GM23248 (cell line): ENCODE data around the gene MUC15.

Experiments
- EZH2 ChIP-seq: fragments of 200-600 bp; sonication (generic); IDR thresholded peaks from 2 replicates; pipeline ENCODE4 v1.6.1; 2018; ENCODE audit warnings: antibody characterized with exemption, mild to moderate bottlenecking; ENCODE audit not compliant: insufficient read depth, poor library complexity, severe bottlenecking
- EZH2phosphoT487 ChIP-seq: fragments of 200-600 bp; sonication (generic); IDR thresholded peaks from 2 replicates; pipeline ENCODE4 v1.6.1; 2018; ENCODE audit warnings: antibody characterized with exemption, moderate library complexity, mild to moderate bottlenecking, low read depth; ENCODE audit not compliant: insufficient read depth

- TF ChIP-seq EZH2phosphoT487 (no peak), EZH2 (no peak)
These were observed 27.4 kb upstream of the MUC15 start for GRCh38 chr11:26599425-26599824.
